GM21825 (cell line): ENCODE data around the gene OR10A5.
A peak's percentile ranks its signal among the peaks of the same experiment; 100 is the strongest.
"Not testable (repeated sequence)": the region's sequence is repeated elsewhere in the genome, so short reads cannot be mapped to it uniquely, and the experiment has no call there.

Experiments used
- ATAC-seq: cut with Tn5 transposase; IDR thresholded peaks from one replicate; pipeline ENCODE4 v1.9.1; 2021; ENCODE audit warnings: mild to moderate bottlenecking, moderate library complexity; ENCODE audit not compliant: unreplicated experiment

OR10A5 gene

GRCh38 chr11:6871278-6871677 is 25.8 kb downstream of the OR10A5 start:
- ATAC-seq = no peak

GRCh38 chr11:6875761-6876160 is 30.3 kb downstream of the OR10A5 start:
- ATAC-seq = no peak

GRCh38 chr11:6876325-6876724 is 30.8 kb downstream of the OR10A5 start, which contains the start of gene OR10A4:
TSS of gene OR10A4 (plus strand) at chr11:6876625. CDS start at chr11:6876648, 23 bp downstream.
- ATAC-seq = no peak

GRCh38 chr11:6876914-6877313 is 31.4 kb downstream of the OR10A5 start:
- ATAC-seq = no peak

DNA sequence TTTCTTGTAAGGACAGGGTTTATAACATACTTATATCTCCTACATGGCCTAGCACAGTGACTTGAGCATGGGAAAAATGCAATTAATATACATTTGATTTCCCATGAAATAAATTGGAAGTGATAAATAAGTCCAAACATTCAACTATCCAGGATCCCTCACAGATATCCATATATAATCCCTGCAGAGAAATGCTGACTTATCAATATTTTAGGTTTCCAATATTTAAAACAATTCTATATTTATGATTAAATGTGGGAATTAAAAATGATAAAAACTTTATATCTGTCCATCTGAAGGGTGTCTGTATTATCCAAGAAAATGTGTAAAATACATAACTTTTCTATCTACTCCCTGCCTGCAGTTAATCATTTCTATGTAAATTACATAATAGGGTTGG is 37.3 kb downstream of the OR10A5 start:
- no peak for ATAC-seq

DNA sequence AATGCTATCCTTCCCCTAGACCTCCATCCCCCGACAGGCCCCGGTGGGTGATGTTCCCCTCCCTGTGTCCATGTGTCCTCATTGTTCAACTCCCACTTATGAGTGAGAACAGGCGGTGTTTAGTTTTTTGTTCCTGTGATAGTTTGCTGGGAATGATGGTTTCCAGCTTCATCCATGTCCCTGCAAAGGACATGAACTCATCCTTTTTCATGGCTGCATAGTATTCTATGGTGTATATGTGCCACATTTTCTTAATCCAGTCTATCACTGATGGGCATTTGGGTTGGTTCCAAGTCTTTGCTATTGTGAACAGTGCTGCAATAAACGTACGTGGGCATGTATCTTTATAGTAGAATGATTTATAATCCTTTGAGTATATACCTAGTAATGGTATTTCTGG is 42.2 kb downstream of the OR10A5 start:
- not testable (repeated sequence) for ATAC-seq

GRCh38 chr11:6888830-6889229 is 43.3 kb downstream of the OR10A5 start:
- ATAC-seq = no peak

DNA sequence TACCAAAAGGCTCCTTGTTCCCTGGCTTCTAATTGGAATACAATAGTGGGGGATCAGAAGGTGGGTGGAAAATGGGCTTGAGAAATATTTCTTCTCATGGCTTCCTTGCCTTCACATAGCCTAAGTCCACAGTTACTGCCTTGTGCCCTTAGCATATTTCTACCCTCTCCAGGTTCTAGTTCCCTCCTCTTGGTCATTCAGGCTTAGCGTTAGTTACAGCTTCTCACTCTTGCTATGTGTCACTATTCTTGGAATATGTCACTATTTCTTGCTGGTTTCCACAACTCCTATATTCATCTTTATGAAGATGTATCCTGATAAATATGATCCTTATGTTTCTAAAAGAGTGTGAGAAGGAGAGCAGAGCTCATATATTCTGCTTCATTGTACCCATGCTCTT is 44.4 kb downstream of the OR10A5 start:
- no peak for ATAC-seq

- no peak for ATAC-seq
Measured at GRCh38 chr11:6892400-6892799, 46.9 kb downstream of the OR10A5 start, which contains the start of gene OR2D2. TSS of gene OR2D2 (minus strand) at chr11:6892500. CDS start at chr11:6892500, 0 bp downstream.

DNA sequence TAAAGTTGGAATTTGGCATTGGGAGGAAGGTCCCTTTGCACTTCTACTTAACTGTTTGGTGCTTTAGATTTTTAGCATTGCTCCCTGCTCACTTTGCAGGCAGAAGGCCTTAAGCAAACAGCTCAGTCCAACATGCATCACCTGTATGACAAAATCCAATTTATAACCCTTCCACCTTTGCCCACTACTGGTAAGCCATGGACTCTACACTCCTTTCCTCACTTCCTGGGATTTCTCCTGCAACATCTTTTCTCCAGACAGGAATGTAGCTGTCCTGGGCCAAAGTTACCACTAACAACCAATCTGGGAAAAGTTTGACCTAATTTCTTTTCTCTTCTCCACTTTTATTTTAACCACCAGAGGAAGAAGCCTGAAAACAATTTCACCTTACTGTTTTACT is 48.6 kb downstream of the OR10A5 start:
- no peak for ATAC-seq

GRCh38 chr11:6895010-6895409 is 49.5 kb downstream of the OR10A5 start:
- peak; percentile 93 for ATAC-seq
